OCI-LY3 (cell line): ENCODE results near the gene MED29.

Experiments
- H2AFZ ChIP-seq: fragments of 200-600, 300-600 bp; shearing (Covaris generic); 2 replicates; pipeline ENCODE4 v1.6.0; 2014; ENCODE audit warnings: antibody characterized with exemption, low read depth, low read length
- H3K27ac ChIP-seq: fragments of 200-600, 300-600 bp; sonication (generic); 2 replicates; pipeline ENCODE4 v1.5.1; 2014; ENCODE audit warnings: mild to moderate bottlenecking, low read length, moderate library complexity, mixed read lengths
- H3K27me3 ChIP-seq: fragments of 200-600, 300-600 bp; sonication (generic); 2 replicates; pipeline ENCODE4 v1.6.1; 2014; ENCODE audit warnings: low read depth, low read length, mixed read lengths
- H3K36me3 ChIP-seq: fragments of 200-600, 300-600 bp; sonication (generic); replicated peaks from 2 replicates; pipeline ENCODE3; 2014; ENCODE audit warnings: low read depth, low read length, mixed read lengths
- H3K4me1 ChIP-seq: fragments of 300-600, 200-600 bp; sonication (generic); 2 replicates; pipeline ENCODE4 v1.6.1; 2014; ENCODE audit warnings: low read length, mixed read lengths
- H3K4me2 ChIP-seq: fragments of 200-600, 300-600 bp; sonication (generic); 2 replicates; pipeline ENCODE4 v1.6.1; 2014; ENCODE audit warnings: low read length, mixed read lengths
- H3K4me3 ChIP-seq: fragments of 300-600, 200-600 bp; sonication (generic); 2 replicates; pipeline ENCODE4 v1.5.1; 2014; ENCODE audit warnings: antibody characterized with exemption, mild to moderate bottlenecking, low read length, moderate library complexity
- H3K79me2 ChIP-seq: fragments of 300-600, 200-600 bp; shearing (Covaris generic); 2 replicates; pipeline ENCODE4 v1.6.1; 2014; ENCODE audit warnings: mild to moderate bottlenecking, low read length, mixed read lengths
- H3K9ac ChIP-seq: fragments of 300-600, 200-600 bp; shearing (Covaris generic); 2 replicates; pipeline ENCODE4 v1.6.0; 2014; ENCODE audit warnings: mild to moderate bottlenecking, low read length, moderate library complexity
- H3K9me3 ChIP-seq: fragments of 200-600, 300-600 bp; shearing (Covaris generic); 2 replicates; pipeline ENCODE4 v1.6.1; 2014; ENCODE audit warnings: low read length, mixed read lengths; ENCODE audit not compliant: insufficient read depth
- H4K20me1 ChIP-seq: fragments of 200-600, 300-600 bp; sonication (generic); 2 replicates; pipeline ENCODE4 v1.6.1; 2016; ENCODE audit warnings: low read length, mixed read lengths; ENCODE audit not compliant: insufficient read depth
- EZH2phosphoT487 ChIP-seq: fragments of 200-600 bp; shearing (Covaris generic); IDR thresholded peaks from 2 replicates; pipeline ENCODE4 v1.6.1; 2018; ENCODE audit warnings: antibody characterized with exemption, mixed run types, low read depth
- TF ChIP-seq, protein P1 (sequence below): fragments of 200-600, 300-600 bp; sonication (generic); IDR thresholded peaks from 2 replicates; pipeline ENCODE4 v1.5.1; 2014; ENCODE audit warnings: antibody characterized with exemption, low read length, low read depth

The MED29 gene

DNA sequence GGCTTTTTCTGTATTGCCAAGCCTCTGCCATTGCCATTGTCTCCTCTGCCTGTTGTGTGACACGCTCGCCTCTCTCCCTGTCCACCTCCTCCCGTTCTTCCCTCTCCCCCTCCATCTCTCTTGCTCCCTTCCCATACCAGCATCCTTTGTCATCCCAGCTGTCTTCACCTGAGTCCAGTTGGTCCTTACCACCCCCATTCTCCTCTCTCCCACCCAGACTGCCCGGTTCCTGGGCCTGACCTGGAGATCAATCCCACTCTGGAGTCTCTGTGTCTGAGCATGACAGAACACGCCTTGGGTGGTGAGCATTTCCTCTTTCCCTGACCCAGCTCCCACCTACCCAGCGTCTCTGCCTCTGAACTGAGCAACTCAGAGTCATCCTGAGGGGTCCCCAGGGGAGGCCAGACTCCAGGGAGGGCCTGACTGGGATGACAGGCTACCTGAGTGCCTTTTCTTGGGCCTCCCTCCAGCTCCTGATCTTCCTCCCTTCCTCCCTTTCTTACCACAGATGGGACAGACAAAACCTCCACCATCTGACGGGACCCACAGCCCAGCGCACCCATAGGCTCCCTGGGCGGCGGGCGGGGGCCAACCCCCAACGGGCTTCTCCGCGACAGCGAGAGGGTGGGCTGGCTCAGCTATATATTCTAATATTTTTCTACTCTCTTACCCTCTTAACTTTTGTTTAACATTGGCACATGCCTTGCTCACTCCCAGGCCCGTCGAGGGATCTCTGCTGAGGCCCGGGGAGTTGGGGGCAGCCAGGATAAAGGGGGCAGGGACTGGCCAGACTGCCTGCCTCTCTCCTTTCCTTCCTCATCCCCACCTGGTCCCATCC lies 8.0 kb upstream of the MED29 start:
- no peaks in the 10 kb centered on the region for H3K27me3 ChIP-seq

DNA sequence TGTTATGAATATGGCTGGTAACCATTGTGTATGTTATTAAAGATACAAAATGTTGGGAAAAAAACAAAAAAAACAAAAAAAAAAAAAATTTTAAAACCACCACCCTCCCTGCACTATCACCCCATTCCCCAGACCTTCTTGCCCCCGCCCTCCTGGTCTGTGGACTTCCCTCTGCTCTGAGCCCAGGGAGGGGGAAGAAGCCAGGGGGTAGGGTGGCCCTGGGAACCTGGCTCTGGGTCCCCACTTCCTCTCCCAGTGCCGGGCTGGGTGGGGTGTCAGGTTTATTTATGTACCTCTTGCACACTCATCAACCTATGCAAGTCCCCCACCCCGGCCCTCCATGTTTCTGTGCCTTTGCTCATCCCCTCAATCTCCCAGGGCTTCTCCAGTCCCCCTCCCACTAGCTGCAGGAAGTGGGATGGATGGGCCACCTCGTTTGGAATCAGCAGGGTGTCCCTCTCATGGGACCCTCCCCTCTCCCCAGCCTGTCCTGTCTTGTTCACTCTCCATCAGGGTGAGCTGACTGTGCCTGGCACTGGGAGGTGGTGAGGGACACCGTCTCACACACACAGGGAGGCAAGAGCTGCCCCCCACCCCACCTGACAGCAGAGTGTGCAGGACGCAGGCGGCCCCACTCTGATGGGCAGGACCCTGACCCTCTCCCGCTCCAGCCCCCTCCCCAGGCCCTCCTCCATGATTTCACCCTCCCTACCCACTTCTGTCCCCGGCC lies 6.2 kb upstream of the MED29 start:
- H3K27ac ChIP-seq: no peak overlapping the region
- no peaks in the 10 kb centered on the region for H4K20me1 ChIP-seq
- H3K4me3 ChIP-seq: no peak overlapping the region
- no peak for TF ChIP-seq EZH2phosphoT487
- TF ChIP-seq, protein P1, sequence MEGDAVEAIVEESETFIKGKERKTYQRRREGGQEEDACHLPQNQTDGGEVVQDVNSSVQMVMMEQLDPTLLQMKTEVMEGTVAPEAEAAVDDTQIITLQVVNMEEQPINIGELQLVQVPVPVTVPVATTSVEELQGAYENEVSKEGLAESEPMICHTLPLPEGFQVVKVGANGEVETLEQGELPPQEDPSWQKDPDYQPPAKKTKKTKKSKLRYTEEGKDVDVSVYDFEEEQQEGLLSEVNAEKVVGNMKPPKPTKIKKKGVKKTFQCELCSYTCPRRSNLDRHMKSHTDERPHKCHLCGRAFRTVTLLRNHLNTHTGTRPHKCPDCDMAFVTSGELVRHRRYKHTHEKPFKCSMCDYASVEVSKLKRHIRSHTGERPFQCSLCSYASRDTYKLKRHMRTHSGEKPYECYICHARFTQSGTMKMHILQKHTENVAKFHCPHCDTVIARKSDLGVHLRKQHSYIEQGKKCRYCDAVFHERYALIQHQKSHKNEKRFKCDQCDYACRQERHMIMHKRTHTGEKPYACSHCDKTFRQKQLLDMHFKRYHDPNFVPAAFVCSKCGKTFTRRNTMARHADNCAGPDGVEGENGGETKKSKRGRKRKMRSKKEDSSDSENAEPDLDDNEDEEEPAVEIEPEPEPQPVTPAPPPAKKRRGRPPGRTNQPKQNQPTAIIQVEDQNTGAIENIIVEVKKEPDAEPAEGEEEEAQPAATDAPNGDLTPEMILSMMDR: no peak
- H3K79me2 ChIP-seq: peaks cover 6% of the 10 kb centered on the region
- H3K36me3 ChIP-seq: peaks cover 63% of the 10 kb centered on the region
- no peak overlapping the region for H3K9ac ChIP-seq
- H3K4me1 ChIP-seq: peaks cover 3% of the 10 kb centered on the region
- H3K27me3 ChIP-seq: no peaks in the 10 kb centered on the region
- no peak overlapping the region for H3K4me2 ChIP-seq
- no peaks in the 10 kb centered on the region for H3K9me3 ChIP-seq
- no peak overlapping the region for H2AFZ ChIP-seq

More for the DNA sequence above, 8.0 kb upstream of the MED29 start:
- Histone ChIP-seq H2AFZ (no peak overlapping the region), H3K4me3 (no peak overlapping the region), H3K9ac (no peak overlapping the region), H3K36me3 (peaks cover 64% of the 10 kb centered on the region), H3K9me3 (no peaks in the 10 kb centered on the region), H3K79me2 (no peaks in the 10 kb centered on the region), H3K4me1 (peaks cover 3% of the 10 kb centered on the region; the same call in 1 of the 2 replicates), H3K27ac (no peak overlapping the region), H3K4me2 (no peak overlapping the region), H4K20me1 (no peaks in the 10 kb centered on the region)
- no peak for TF ChIP-seq EZH2phosphoT487
- TF ChIP-seq, protein P1: no peak

DNA sequence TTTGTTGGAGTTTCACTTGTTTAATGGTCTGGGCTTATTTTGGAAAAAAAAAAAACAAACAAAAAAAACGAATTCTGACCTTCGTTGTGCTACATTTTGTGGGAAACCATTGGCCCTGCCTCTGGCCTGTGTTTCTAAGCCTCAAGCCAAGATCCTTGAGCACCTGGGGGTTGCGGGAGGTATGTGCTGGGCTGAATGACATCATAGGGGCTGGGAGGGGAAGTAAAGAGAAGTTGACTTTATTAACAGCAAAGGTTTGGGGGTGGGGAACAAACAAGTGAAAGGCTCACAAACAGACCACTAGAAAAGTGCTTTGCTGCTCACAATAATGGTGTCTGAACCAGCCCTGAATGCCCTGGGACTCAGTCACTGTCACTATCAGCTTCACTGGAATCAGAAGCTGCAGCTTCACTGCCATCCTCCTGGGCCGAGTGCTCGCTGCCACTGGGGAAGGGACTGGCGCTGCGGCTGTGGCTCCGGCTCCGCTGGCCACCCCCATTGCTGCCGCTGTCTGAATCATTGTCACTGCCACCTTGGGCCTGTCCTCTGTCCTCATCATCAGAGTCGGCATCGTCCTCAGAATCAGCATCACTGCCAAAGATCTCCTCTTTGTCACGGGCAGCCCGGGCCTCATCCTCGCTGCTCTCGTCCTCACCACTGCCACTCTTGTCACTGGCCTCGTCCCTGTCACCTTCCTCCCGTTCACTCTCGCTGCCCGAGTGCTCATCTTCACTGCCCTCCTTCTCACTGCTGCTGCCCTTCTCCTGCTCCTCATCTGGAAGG lies 5.4 kb upstream of the MED29 start:
- TF ChIP-seq, protein P1: no peak
- no peak for TF ChIP-seq EZH2phosphoT487
- Histone ChIP-seq H3K4me1 (peaks cover 6% of the 10 kb centered on the region), H3K4me2 (no peak overlapping the region), H3K27me3 (no peaks in the 10 kb centered on the region), H3K79me2 (peaks cover 13% of the 10 kb centered on the region), H3K4me3 (no peak overlapping the region), H3K27ac (no peak overlapping the region), H3K9ac (no peak overlapping the region), H2AFZ (no peak overlapping the region), H3K9me3 (no peaks in the 10 kb centered on the region), H3K36me3 (peaks cover 56% of the 10 kb centered on the region), H4K20me1 (no peaks in the 10 kb centered on the region)
